Measurements from ENCODE around the gene HELZ.

DNA sequence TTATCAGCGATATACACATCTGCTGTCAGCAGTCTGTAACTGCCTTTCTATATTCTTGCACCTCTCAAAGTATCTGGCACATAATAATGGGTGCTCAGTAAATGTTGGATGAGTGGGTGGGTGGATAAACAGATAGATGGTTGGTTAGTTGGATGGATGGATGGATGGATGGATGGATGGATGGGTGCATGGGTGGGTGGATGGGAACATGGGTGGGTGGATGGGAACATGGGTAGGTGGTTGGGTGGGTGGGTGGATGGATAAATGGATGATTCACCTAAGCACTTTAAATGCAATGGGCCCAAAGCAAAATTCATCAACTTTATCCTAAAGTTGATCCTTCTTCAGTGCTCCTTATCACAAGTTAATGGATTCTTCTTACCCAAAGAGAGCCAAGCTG is 48.6 kb downstream of the HELZ start:
- TF ChIP-seq, protein P1, sequence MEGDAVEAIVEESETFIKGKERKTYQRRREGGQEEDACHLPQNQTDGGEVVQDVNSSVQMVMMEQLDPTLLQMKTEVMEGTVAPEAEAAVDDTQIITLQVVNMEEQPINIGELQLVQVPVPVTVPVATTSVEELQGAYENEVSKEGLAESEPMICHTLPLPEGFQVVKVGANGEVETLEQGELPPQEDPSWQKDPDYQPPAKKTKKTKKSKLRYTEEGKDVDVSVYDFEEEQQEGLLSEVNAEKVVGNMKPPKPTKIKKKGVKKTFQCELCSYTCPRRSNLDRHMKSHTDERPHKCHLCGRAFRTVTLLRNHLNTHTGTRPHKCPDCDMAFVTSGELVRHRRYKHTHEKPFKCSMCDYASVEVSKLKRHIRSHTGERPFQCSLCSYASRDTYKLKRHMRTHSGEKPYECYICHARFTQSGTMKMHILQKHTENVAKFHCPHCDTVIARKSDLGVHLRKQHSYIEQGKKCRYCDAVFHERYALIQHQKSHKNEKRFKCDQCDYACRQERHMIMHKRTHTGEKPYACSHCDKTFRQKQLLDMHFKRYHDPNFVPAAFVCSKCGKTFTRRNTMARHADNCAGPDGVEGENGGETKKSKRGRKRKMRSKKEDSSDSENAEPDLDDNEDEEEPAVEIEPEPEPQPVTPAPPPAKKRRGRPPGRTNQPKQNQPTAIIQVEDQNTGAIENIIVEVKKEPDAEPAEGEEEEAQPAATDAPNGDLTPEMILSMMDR (IDR thresholded peaks at IDR 0.05), result no peak
- no peak for TF ChIP-seq POLR2A (IDR thresholded peaks at IDR 0.05)

Data from lower leg skin (tissue), 3 donors.